Stimulated activated CD8-positive, alpha-beta memory T cell treated with anti-CD3 and anti-CD28 coated beads, Interleukin-7, amount 100 ng/mL, for 24 hours (primary cell): ENCODE data around the gene AFTPH.
A peak's percentile ranks its signal among the peaks of the same experiment; 100 is the strongest.
"Not testable (repeated sequence)": the region's sequence is repeated elsewhere in the genome, so short reads cannot be mapped to it uniquely, and the experiment has no call there.

Experiments used
- DNase-seq: peaks from one replicate; pipeline ENCODE4 v3.0.0-alpha.2; 2020; ENCODE audit warnings: low read depth

AFTPH gene

DNA sequence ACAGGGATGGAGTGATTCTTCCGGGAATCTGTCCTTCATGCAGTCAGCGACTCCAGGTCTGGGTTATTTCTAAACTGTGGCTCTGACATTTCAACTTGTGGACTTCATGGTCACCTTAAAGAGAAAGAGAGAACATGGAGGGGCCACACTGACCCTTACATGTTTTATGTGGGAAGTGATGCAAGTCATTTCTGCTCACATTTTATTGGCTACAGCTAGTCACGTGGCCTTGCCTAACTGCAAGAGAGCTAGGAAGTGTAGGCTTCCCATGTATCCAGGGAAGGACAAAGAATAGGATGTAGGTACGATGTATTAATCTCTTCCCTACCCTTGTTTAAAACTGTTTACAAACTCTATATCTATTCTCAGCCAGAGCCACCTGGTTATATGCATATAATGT is 30.3 kb upstream of the AFTPH start:
- no peak for DNase-seq

DNA sequence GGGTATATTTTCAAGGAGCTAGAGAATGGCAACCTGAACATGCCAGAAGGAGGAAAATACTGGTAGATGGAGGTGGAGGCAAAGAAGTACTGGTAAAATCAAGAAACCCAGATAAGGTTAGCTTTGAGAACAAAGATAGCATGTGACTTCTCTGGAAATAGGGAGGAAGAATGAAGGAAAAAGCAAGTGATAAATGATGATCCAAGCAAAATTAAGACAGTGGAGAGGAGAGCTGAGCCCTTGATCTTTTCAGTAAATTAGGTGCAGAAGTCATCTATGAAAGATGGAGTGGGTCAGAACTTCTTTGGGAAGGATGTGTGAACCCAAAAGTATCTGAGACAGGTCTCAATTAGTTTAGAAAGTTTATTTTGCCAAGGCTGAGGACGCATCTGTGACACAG is 25.7 kb upstream of the AFTPH start:
- DNase-seq = no peak

DNA sequence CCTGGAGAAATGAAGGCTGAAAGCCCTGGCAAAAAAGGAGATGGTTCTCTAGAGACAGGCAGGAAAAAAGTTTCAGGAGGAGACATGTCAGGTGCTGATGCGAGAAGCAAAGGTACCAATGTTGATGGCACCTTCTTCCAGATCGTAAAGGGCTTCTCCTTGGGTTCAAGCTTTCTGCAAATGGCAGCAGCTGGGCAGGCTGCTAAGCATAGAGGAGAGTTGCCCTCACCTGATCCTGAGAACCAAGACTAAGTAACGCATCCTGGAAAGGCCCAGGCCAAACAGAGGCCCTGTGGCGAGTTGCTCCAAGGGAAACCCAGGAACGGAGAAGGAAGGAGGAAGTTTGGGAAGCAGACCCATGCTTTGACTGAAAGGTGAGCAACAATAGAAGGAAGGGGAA is 23.6 kb upstream of the AFTPH start:
- DNase-seq = no peak

DNA sequence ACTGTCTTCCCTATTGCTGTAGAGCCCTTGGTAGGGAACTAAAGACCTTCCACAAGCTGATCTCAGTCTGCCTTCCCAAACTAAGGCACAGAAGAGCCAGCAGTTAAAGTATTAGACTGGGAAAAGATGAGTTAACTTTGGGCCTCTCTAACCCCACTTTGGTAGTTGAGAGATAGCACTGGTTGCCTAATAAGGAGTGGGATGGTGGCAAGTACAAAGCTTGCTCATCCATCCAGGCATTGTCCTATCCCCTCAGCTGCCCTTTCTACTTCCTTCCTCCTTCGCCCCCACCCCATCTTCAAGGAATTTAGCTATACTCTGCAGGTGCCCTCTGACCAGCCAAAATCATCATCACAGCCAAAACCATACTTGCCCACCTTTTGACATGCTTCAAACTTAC is 22.2 kb upstream of the AFTPH start:
- DNase-seq = no peak

DNA sequence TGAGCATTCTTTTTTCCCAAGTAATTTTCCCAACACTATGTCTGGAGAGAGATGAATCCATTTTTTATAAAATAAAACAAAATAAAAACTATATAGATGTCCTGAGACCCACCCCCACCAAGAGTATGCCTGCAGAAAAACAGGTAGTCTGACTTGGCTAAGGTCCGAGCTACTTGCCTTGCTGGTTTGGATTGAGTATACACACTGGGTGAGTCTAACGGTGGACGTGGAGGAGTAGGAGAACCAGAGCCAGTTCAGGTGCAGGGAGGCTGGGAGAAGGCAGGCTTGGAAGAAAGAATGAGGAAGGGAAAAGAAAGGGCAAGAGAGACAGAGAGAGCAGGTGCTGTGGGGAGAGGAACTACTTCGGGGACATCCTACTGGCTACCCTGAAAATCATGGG is 21.3 kb upstream of the AFTPH start:
- no peak for DNase-seq

DNA sequence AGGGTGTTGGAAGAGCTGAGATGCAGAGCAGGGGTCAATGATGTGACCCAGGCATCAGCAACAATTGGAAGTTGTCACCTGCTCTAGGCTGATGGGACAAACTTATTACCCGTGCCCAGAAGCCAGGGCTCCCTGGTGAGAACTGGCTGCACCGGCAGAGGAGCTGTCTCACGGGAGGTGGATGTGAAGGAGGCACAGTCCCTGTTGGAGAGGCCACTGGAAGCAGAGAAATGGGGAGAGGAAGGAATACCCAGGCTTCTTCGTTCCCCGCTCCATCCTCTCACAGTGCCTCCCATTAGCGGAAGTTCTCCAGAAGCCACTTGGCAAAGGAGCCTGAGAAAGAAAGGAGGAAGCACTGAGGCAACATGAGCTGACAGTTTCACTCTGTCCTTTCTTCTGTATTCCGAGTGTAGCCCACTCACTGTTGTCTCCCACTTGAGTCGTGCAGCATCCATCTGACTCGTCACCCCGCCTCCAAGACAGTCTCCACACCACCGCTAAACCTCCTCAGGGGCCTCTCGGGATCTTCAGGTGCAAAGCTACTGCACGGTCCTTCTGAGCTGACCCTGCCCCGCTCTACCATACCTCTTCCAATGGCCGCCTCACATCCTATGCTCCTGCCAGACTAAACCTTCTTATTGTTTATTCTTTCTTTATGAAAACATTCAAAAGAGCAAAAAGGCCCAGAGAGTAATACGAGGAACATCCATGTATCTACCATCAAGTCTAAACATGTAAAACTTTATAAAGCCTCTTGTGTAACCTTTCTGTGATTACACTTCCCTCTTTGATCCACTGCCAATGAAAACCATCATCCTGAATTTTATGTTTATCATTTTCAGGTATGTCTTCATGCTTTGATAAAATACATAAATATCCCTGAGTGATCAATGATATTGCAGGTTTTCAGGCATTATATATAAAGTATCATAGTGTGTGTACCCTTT is 19.1 kb upstream of the AFTPH start:
- no peak for DNase-seq

DNA sequence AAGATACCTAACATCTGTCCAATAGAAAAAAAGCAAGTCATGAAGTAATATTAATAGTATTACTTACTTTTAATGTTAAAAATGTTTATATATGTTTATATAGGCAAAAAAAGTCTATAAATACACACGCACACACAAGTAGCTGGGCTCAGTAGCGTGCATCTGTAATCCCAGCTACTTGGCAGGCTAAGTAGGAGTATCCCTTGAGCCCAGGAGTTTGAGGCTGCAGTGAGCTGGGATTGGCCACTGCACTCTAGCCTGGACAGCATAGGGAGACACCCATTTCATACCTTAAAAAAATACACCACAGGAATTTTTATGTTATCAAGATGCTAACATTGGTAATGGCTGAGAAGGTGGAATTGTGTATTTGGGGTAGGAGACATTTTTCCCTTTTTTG is 17.4 kb upstream of the AFTPH start:
- no peak for DNase-seq

DNA sequence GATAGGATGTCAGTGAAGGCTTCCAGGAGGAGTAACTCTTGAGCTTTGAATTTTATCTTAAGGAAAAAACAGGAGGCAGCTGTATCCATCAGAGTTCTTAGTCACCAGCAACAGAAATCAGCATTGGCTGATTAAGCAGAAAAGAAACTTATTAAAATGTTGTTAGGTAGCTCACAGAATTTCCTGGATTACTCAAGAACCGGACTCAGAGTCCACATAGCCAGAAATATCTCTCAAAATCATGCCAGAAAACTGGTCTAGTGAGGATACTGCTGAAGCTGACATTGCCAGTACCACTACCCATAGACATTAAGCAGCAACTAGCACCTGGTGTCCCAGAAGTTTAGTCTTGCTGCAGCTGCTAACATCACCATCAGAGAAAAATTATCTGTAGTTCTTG is 10.1 kb upstream of the AFTPH start:
- no peak for DNase-seq

DNA sequence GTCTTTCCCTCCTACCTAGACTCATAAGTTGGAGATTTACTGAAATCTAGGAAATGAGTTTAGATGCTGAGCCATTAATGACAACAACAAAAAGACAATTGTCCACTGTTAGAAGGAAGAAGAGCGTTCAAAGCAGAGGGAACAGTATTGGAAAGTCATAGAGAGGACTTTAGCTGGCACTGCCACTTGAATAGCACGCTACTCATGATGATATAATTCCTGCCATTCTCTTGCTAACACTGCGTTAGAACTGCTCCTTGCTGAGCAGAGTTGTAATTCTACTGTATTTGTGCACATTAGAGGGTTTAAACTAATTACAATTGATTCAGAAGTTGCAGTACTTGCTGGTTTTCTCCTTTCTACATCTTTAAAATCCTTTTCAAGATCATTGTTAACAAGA is 9.0 kb upstream of the AFTPH start:
- no peak for DNase-seq

DNA sequence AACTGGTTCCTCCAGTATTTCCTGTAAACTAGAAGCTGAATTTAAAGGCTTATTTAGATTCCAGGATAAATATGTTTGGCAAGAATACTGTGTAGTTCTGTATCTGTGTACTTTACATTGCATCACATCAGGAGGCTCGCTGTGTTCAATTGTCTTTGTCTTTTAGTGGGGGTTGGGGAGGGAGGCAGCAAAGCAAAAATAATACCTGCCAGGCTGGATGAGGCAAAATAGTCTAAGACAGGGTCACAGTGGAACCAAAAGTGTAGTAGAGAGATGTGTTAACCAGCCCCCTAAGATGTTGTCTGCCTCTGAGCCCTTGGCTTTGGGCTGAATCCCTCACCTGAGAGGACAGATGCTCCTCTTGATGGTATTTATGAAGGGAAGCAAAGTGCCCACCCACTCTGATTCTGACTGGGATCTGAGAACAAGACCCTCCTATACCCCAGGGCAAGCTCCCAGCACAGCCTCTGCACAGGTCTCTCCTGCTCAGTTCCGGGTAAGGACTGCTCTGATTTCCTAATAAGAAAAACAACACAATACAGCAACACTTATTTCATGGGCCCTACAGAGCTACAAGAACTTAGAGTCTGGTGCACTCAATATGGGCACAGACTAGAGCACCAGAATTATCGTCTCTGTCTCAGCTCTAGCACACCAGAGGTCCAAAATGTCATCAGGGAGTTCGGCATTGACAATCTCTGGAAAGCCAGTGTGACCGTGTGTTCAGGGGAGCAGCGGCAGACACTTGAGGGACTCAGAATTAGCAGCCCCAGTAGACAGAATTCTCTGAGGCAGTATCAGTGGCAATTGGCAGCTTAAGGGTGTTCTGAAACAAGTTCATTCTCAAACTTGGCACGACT is 7.2 kb upstream of the AFTPH start:
- no peak for DNase-seq

DNA sequence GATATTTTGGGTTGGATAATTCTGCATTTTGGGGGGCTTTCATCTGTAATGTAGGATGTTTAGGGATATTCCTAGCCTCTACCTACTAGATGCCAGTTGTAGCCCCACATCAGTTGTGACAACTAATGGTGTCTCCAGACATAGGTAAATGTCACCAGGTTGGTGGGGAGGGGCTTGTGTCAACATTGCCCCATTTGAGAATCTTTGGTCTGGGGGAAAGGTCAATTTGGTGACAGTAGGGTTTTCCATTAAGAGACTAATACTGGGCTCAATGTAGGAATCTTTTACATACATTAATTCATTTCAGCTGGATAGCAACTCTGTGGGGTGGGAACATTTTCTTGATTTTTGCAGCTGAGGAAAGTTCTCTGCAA is 6.6 kb upstream of the AFTPH start:
- DNase-seq = no peak

DNA sequence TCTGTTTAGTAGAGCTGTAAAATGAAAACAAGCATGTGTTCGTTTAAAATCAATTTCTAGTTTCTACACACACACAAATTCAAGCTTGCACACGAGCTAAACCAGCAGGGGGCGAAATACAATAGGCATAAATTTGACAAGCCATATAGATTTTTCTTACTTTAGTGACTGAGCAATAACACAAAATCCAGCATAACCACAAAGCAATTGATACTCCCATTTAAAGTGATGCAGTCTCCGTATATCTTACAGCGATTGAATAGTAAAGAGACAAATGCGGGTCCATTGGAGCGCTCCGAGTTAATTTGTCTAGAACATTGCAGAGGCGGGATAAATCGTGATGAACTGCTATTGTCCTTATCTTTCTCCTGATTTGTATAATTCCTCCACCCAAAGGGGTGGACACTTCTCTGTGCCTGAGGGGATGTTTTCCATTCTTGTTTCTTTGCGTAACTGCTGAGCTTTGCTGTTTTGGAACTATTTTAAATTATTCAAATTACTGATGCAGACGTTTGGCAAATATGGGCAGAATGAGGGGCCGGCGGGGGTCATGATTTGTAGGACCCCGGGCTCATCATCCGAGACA is 1.2 kb upstream of the AFTPH start:
- peak; percentile 31 for DNase-seq

DNA sequence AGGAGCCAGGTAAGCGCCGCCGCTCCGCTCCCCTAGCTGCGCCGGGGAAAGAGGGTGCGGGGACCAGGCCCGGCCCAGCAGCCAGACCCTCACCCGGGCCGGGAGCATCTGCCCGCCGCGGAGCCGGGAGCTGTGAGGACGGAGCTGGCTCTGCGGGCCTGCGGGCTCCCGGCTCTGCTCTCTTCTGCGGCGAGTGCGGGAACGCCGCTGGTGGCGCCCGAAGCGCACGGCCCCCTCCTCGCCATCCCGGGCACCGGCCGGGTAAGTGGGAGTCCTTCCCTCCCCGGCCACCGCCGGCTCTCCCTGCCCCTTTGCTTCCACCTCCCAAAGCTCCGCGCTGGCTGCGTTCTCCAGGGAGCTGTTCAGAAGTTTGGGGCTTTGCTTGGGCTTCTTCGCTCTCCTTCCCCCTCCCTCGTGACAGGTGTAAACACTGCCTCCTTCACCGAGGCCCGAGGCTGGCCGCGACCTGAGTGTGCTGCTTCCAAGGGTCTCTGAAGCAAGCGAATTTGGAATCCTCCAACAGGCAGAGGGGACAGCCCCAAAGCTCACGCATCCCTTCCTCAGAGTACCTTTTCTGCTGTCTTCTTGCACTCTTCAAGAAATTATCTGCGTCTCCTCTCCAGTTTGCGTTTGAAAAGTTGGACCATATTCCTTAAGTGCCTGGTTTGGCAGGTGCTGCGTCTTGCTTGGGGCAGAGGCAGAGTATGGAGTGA is 632 bp downstream of the AFTPH start:
- DNase-seq = no peak

DNA sequence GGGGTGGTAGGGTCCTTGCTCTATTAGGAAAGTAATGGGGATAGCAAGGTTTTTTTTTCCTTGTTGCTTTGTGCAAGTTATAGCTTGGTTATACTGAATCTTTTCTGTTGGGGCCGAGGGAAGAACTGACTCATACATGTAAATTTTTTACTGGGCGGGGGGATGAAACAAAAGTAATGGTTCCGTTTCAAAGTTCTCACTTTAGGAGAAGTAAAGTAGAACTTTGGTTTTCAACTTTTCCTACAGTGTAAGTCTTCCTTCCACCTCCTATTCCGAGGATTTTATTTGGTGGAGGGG is 1.1 kb downstream of the AFTPH start:
- DNase-seq = no peak

DNA sequence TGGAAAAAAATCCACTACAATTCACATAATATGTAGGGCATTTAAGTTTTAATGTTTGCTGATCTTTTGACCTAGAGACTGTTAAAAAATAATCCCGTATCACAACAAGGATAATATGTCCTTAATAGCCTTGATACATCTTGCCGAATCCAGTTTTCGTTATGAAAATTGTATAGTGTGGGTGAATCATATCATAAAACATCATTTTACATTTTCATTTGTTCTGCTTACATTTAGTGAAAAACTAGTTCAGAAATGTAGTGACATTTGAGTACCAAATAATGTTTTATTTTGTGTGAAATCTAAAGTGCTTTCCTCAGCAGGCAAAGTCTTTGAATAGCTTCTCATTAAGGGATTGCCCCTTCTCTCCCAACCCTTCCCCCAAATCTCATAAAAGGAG is 1.9 kb downstream of the AFTPH start:
- no peak for DNase-seq

DNA sequence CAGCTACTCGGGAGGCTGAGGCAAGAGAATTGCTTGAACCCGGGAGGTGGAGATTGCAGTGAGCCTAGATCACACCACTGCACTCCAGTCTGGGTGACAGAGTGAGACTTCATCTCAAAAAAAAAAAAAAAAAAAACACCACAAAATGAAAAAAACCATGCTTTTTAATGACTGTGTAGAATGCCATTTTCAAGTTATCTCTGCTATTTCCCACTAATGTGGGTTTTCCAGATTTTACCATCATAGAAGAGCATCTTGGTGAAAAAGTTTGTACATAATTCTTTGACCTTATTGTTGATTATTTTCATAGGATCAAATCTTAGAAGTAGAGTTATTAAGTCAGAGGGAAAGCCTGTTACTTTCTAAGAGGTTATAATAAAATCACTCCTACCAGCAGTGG is 6.8 kb downstream of the AFTPH start:
- not testable (repeated sequence) for DNase-seq

DNA sequence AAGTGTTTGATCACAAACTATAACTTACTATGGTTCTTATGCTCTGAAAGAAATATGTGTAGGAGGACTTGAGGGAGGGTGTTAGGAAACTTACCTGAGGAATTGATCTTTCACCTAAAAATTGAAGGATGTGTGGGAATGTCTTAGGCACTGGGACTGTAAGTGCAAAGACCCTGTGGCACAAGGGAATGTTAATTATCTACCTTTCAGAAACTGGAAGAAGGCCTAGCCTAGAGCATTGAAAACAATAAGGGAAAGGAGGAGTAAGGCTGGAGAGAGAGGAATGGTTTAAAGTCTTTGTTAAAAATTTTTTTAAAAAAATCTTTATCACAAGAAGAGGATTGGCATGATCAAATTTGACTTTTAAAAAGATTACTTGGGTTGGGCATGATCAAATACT is 7.9 kb downstream of the AFTPH start:
- DNase-seq = no peak

DNA sequence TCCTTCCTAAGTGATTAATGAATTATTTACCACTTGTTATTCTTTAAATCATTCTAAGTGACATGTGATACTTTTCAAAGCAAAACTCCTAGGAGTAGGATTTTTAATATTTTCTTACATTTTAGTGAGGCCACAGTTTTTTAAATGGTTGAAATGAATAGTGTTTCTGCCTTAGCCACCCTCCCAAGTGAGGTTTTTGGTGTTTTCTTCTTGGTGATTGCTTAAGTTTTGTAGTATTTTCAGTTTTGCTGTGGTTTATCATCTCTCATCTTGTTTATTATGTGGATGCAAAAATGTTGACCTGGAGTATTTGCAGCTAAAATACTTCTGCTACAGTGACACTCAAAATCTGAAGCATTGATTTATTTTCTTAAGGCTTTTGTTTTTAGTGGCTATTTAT is 9.8 kb downstream of the AFTPH start:
- no peak for DNase-seq

DNA sequence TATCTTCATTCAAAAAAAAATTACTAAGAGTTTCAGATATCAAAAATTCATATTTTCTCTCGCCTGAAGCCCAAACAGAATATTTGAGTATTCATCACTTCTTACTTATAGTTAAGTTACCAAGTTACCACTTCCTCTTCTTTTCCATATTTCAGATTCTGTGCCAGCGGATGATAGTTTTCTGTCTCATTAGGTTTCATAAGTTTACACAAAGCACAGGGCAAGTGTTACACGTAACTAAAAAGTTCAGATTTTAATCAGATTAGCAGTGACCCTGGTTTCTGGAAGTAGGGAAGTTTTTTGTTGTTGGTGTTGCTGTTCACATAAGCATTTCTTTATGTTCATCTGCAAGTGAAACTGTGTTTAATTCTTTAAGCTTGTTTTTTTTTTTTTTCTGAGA is 10.2 kb downstream of the AFTPH start:
- DNase-seq = no peak

DNA sequence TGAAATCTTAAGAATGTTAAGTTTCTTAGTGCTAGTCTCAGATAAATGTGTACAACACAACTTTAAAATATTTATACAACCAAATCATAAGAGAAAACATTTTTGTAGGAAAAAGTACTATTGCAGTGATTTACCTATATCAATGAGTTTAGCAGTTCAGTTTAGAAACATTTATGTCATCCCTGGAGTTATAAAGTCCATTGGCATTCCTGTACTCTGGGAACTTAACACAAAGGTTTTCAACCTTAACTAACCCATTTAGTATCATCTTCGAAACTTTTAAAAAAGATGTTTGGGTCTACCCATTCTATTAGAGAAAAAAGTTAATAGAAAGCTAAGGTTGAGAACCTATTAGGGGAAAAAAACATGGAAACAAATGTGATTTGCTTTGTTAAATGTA is 10.9 kb downstream of the AFTPH start:
- DNase-seq = no peak

DNA sequence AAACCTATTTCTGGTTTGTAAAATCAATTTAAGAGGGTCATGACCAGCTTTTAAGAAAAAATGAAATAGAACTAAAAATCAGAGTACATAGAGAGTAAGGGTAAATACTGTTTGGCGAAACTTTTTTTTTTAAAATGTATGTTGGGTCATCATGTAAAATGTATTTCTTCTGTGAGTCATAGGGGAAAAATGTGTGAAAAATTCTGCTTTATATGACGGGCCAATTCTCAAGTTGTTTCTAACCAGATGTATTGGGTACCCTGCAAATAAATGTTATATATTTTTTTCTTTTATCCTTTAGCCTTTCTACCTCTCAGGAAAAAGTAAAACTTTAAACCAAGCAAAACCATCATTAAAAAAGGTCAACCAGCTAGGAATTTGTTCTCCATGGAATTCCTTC is 13.9 kb downstream of the AFTPH start:
- no peak for DNase-seq

DNA sequence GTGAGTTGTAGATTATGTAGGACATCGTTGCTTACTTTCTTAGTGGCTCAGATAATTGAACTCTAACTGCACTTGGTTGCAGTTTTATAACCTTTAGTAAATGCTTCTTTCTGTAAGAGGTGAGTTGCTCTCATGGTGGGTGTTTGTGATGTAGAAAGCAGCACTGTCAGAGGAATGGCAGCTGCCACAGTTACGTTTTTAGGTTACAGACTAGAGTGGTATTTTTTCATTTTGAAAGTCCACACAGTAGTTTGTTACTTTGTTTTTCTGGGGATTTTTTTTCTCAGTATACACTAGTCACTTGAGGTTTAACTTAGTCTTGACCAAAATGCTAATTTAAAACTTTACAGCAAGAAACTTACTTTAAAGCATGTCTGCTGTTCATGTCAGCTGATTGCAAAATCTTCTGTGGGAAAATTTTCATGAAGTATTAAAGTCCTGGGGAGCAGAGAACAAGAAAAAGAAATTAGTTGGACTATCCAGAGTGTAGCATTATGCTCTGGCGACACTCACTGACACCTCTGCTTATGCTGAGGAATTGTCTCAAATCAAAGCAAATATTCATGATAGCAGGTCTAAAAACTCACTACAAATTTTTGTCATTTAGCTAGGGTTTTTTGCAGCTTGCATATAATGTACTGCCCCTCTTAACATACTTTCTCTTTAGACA is 14.8 kb downstream of the AFTPH start:
- DNase-seq = no peak
